Stimulated activated CD8-positive, alpha-beta memory T cell treated with anti-CD3 and anti-CD28 coated beads, Interleukin-12 subunit alpha, Interleukin-12 subunit beta, amount 100 ng/mL, for 4 hours (primary cell): ENCODE data around the gene EXOC4.
"Not testable (repeated sequence)": the region's sequence is repeated elsewhere in the genome, so short reads cannot be mapped to it uniquely, and the experiment has no call there.

ENCODE experiments used
- DNase-seq: peaks from one replicate; pipeline ENCODE4 v3.0.0-alpha.2; 2020; ENCODE audit warnings: low read depth

The EXOC4 gene

GRCh38 chr7:133625046-133625445 lies 372.2 kb downstream of the EXOC4 start:
- DNase-seq, result no peak

GRCh38 chr7:133629701-133630100 lies 376.8 kb downstream of the EXOC4 start:
- no peak for DNase-seq

GRCh38 chr7:133633055-133633454 lies 380.2 kb downstream of the EXOC4 start:
- DNase-seq, result no peak

- no peak for DNase-seq
Observed at GRCh38 chr7:133635541-133635940, 382.7 kb downstream of the EXOC4 start.

- DNase-seq, result no peak
Observed at GRCh38 chr7:133638857-133639256, 386.0 kb downstream of the EXOC4 start.

GRCh38 chr7:133641436-133641835 lies 388.6 kb downstream of the EXOC4 start:
- DNase-seq, result no peak

- DNase-seq, result no peak
Observed at GRCh38 chr7:133642907-133643306, 390.0 kb downstream of the EXOC4 start.

GRCh38 chr7:133643652-133644051 lies 390.8 kb downstream of the EXOC4 start:
- not testable (repeated sequence) for DNase-seq

GRCh38 chr7:133645884-133646391 lies 393.1 kb downstream of the EXOC4 start:
- DNase-seq, result no peak

GRCh38 chr7:133646472-133647315 lies 393.8 kb downstream of the EXOC4 start:
- DNase-seq, result no peak

GRCh38 chr7:133649593-133649992 lies 396.7 kb downstream of the EXOC4 start:
- no peak for DNase-seq

GRCh38 chr7:133650069-133650468 lies 397.2 kb downstream of the EXOC4 start:
- DNase-seq, result no peak

GRCh38 chr7:133650487-133651300 lies 397.8 kb downstream of the EXOC4 start:
- no peak for DNase-seq

- no peak for DNase-seq
Observed at GRCh38 chr7:133652547-133652946, 399.7 kb downstream of the EXOC4 start.

- no peak for DNase-seq
Observed at GRCh38 chr7:133654547-133654946, 401.7 kb downstream of the EXOC4 start.

GRCh38 chr7:133662276-133662675 lies 409.4 kb downstream of the EXOC4 start:
- DNase-seq, result no peak

GRCh38 chr7:133662830-133663229 lies 410.0 kb downstream of the EXOC4 start:
- no peak for DNase-seq

- no peak for DNase-seq
Observed at GRCh38 chr7:133664528-133664927, 411.6 kb downstream of the EXOC4 start.

GRCh38 chr7:133668296-133669060 lies 415.6 kb downstream of the EXOC4 start:
- no peak for DNase-seq

GRCh38 chr7:133669061-133669455 lies 416.2 kb downstream of the EXOC4 start:
- DNase-seq, result no peak

GRCh38 chr7:133670250-133670649 lies 417.4 kb downstream of the EXOC4 start:
- no peak for DNase-seq

- DNase-seq, result no peak
Observed at GRCh38 chr7:133672866-133673265, 420.0 kb downstream of the EXOC4 start.
